Mesendoderm (in vitro differentiated cells): Measurements from ENCODE around the gene TRIP6.

Experiments used
- DNase-seq: peaks from one replicate; pipeline ENCODE4 v3.0.0; 2013
- H2AK5ac ChIP-seq: 2 replicates; pipeline ENCODE4 v1.6.1; 2013; ENCODE audit warnings: low read length, inconsistent platforms
- H2BK120ac ChIP-seq: 2 replicates; pipeline ENCODE4 v1.6.1; 2013; ENCODE audit warnings: low read depth, mild to moderate bottlenecking, low read length, moderate library complexity, mixed read lengths
- H2BK15ac ChIP-seq: replicated peaks from 2 replicates; pipeline ENCODE4 v1.6.1; 2013; ENCODE audit warnings: low read depth, mild to moderate bottlenecking, moderate library complexity
- H2BK5ac ChIP-seq: 2 replicates; pipeline ENCODE4 v1.6.1; 2013; ENCODE audit warnings: low read length, inconsistent platforms
- H3K18ac ChIP-seq: 2 replicates; pipeline ENCODE4 v1.6.1; 2013; ENCODE audit warnings: mild to moderate bottlenecking, low read length, mixed read lengths
- H3K23ac ChIP-seq: one replicate; pipeline ENCODE4 v1.6.1; 2013; ENCODE audit warnings: low read length
- H3K27ac ChIP-seq: 2 replicates; pipeline ENCODE4 v1.5.1; 2013; ENCODE audit warnings: low read depth, mild to moderate bottlenecking, inconsistent platforms, low read length, moderate library complexity
- H3K27me3 ChIP-seq: 2 replicates; pipeline ENCODE4 v1.6.1; 2013; ENCODE audit warnings: low read length, control low read depth, mild to moderate bottlenecking, inconsistent platforms; ENCODE audit not compliant: insufficient read depth, poor library complexity
- H3K36me3 ChIP-seq: 2 replicates; pipeline ENCODE4 v1.6.1; 2013; ENCODE audit warnings: low read length, inconsistent platforms; ENCODE audit not compliant: control insufficient read depth, insufficient read depth
- H3K4ac ChIP-seq: one replicate; pipeline ENCODE4 v1.6.1; 2013; ENCODE audit warnings: low read depth, mild to moderate bottlenecking, low read length, moderate library complexity
- H3K4me1 ChIP-seq: 2 replicates; pipeline ENCODE4 v1.6.1; 2013; ENCODE audit warnings: low read depth, low read length, inconsistent platforms; ENCODE audit not compliant: control insufficient read depth
- H3K4me2 ChIP-seq: 2 replicates; pipeline ENCODE4 v1.6.1; 2013; ENCODE audit warnings: low read length
- H3K4me3 ChIP-seq: 2 replicates; pipeline ENCODE4 v1.5.1; 2013; ENCODE audit warnings: mild to moderate bottlenecking, low read length
- H3K56ac ChIP-seq: one replicate; pipeline ENCODE4 v1.6.1; 2013; ENCODE audit warnings: low read length
- H3K79me1 ChIP-seq: 2 replicates; pipeline ENCODE4 v1.6.1; 2013; ENCODE audit warnings: low read length, inconsistent platforms
- H3K79me2 ChIP-seq: 2 replicates; pipeline ENCODE4 v1.6.1; 2013; ENCODE audit warnings: mild to moderate bottlenecking, low read length; ENCODE audit not compliant: control insufficient read depth, insufficient read depth
- H3K9ac ChIP-seq: 2 replicates; pipeline ENCODE4 v1.6.1; 2013; ENCODE audit warnings: low read length, inconsistent platforms
- H4K5ac ChIP-seq: one replicate; pipeline ENCODE4 v1.6.1; 2013; ENCODE audit warnings: low read length
- H4K8ac ChIP-seq: one replicate; pipeline ENCODE4 v1.6.1; 2013; ENCODE audit warnings: low read depth, mild to moderate bottlenecking, control low read depth, low read length, moderate library complexity
- WGBS: extraction: QIAGEN DNeasy Blood & Tissue Kit; methylation state at CpG from one replicate; pipeline ENCODE4 v1.1.7; 2013; ENCODE audit warnings: low lambda C conversion rate, missing lambda C conversion rate; ENCODE audit not compliant: insufficient coverage; ENCODE audit errors: extremely low coverage; 5-methylcytosine and 5-hydroxymethylcytosine counted together

TRIP6 gene

GRCh38 chr7:100895701-100895955 is 28.4 kb downstream of the TRIP6 start, which contains the start of gene ACHE:
ACHE (minus strand) TSS chr7:100895888; CDS start chr7:100894232, 1,656 bp downstream.
- H2BK5ac ChIP-seq = no peak within 1 kb of the TSS
- H3K9ac ChIP-seq = peak within 1 kb of the TSS; percentile 72
- no peak for DNase-seq
- H3K18ac ChIP-seq = peak within 1 kb of the TSS; percentile 77
- H3K79me1 ChIP-seq = no peaks in the 10 kb centered on the region
- H3K56ac ChIP-seq = peak within 1 kb of the TSS; percentile 84
- H3K4me2 ChIP-seq = peak within 1 kb of the TSS; percentile 73
- peak within 1 kb of the TSS; percentile 37 for H3K4me3 ChIP-seq
- no peak within 1 kb of the TSS for H2AK5ac ChIP-seq
- no peak within 1 kb of the TSS for H4K8ac ChIP-seq
- H3K23ac ChIP-seq = no peak within 1 kb of the TSS
- H2BK15ac ChIP-seq = no peak within 1 kb of the TSS
- H3K79me2 ChIP-seq = no peaks in the 10 kb centered on the region
- H4K5ac ChIP-seq = no peak within 1 kb of the TSS
- peak within 1 kb of the TSS; percentile 63 for H3K4ac ChIP-seq
- H3K36me3 ChIP-seq = no peaks in the 10 kb centered on the region
- no CpG with 5 or more reads among the region's 32 CpGs for WGBS
- no peak within 1 kb of the TSS for H3K27ac ChIP-seq
- no peak within 1 kb of the TSS for H2BK120ac ChIP-seq
- H3K4me1 ChIP-seq = no peaks in the 10 kb centered on the region
- no peaks in the 10 kb centered on the region for H3K27me3 ChIP-seq

DNA sequence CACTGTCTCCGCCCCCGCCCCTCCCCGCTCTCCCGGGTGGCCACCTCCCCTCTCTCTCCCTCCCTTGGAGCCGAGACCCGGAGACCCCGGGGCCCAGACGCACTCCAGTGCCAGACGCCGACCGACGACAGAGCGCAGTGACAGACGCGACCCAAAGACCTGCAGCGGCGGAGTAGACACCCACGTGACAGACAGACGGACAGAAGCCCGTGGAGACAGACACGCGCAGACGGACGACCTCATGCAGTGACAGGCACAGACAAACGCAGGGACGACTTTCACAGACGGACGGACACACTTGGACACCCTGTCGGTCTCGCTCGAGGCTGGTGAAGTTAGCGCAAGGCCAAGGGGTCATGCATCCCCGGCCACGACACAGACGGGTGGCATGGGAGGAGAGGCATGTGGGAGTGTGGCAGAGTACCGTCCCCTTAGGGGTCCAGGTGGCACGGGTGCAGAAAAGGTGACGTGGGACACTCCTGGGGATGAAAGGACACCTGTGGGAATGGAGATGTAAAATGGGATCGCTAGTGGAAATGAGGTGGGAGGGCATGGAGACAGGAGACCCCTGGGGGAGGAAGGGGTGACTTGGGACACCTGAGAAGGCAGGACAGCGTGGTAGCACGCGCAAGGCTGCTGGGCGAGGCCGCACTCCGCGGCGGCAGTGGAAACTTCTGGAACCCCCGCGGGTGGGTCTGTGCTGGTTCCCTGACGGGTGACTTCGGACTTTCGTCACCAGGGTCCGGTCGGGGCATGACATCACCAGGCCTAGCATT is 29.0 kb downstream of the TRIP6 start:
- no peaks in the 10 kb centered on the region for H3K27me3 ChIP-seq
- no peak overlapping the region for H3K18ac ChIP-seq
- no peak overlapping the region for H3K4ac ChIP-seq
- H3K79me2 ChIP-seq = no peaks in the 10 kb centered on the region
- H3K27ac ChIP-seq = no peak overlapping the region
- H2AK5ac ChIP-seq = no peak overlapping the region
- H2BK120ac ChIP-seq = no peak overlapping the region
- H3K56ac ChIP-seq = peak overlapping the region; percentile 69
- no peaks in the 10 kb centered on the region for H3K36me3 ChIP-seq
- H2BK5ac ChIP-seq = no peak overlapping the region
- no peak overlapping the region for H4K5ac ChIP-seq
- H2BK15ac ChIP-seq = no peak overlapping the region
- H4K8ac ChIP-seq = no peak overlapping the region
- peak overlapping the region; percentile 73 for H3K4me2 ChIP-seq
- no peaks in the 10 kb centered on the region for H3K4me1 ChIP-seq
- H3K23ac ChIP-seq = no peak overlapping the region
- DNase-seq = peak; percentile 88
- no CpG with 5 or more reads among the region's 54 CpGs for WGBS
- H3K9ac ChIP-seq = peak overlapping the region; percentile 38
- H3K4me3 ChIP-seq = peak overlapping the region; percentile 1
- H3K79me1 ChIP-seq = no peaks in the 10 kb centered on the region

DNA sequence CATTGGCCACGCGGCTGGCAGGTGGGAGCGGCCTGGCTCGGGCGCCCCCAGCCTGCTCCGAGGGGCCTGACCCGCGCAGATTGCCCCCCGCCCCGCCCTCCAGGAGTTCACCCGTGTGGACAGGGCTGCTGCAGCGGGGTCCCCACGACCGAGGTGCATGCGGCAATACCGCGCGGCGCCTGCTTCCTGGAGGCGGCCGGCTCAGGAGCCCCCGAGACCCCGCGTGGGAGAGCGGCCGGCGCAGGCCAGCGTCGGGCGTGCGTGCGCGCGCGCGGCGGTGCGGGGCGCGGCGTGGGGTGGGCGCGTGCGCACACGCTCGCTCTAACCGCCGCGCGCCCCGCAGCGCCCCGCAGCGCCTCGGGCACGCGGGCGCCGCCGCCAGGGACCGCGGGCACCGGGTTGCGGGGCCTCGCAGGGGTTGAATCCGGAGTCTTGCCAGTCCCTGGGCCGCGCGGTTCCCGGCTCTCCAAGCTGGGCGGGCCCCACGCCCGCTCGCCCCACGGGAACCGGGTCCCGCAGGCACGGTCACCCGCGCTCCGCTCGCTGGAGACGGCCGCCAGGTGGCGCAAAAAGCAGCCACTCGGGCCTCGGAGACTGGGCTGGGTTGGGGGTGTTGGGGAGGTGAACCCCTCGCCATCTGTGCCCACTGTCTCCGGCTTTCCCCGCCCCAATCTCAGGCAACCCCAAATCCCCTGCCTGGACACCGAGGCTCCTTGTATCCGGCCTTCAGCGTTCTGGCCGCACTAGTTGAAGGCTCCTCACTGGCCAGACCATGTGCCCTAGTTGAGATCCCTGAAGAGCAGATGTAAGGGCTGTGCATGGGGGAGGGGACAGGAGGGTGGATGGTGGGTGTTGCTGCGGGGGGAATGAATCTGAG is 29.8 kb downstream of the TRIP6 start:
- Histone ChIP-seq H3K23ac (no peak overlapping the region), H3K27ac (no peak overlapping the region), H3K4me2 (peak overlapping the region; percentile 73), H3K4me1 (no peaks in the 10 kb centered on the region), H2BK5ac (no peak overlapping the region), H2BK120ac (no peak overlapping the region), H3K4me3 (no peak overlapping the region), H3K4ac (peak overlapping the region; percentile 56), H4K5ac (no peak overlapping the region), H3K56ac (peak overlapping the region; percentile 80), H3K79me1 (no peaks in the 10 kb centered on the region), H3K36me3 (no peaks in the 10 kb centered on the region), H3K18ac (peak overlapping the region; percentile 77), H2AK5ac (peak overlapping the region; percentile 45), H3K27me3 (no peaks in the 10 kb centered on the region), H2BK15ac (no peak overlapping the region), H4K8ac (no peak overlapping the region), H3K9ac (peak overlapping the region; percentile 60), H3K79me2 (no peaks in the 10 kb centered on the region)
- WGBS = no CpG with 5 or more reads among the region's 95 CpGs
- DNase-seq = peak; percentile 49

DNA sequence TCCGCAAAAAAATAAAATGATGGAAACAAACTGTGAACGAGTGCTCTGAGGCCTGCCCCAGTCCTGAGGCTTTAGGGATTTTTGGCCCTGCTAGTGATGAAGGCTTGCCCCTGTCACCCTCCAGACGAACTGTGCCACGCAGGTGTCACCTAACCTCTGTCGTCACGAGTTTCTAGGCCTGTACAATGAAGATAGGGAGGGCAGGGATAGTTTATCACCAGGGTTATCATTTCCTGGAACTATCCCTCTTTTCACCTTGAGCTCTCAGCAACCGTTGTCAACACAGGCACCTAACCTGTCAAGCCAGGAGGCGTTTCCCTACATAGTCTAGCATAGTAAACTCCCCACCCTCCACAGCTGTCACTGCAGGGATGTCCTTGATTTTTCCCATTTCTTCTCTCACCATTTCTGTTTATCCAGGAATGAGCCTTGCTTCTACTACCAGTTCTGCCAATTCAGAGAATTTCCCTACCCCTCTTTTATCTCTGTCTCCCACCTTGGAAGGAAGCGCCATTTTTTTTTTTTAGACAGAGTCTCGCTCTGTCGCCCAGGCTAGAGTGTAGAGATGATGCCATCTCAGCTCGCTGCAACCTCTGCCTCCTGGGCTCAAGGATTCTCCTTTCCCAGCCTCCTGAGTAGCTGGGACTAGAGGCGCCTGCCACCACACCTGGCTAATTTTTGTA is 30.7 kb downstream of the TRIP6 start:
- H3K79me1 ChIP-seq = no peaks in the 10 kb centered on the region
- H3K27ac ChIP-seq = no peak overlapping the region
- no peak overlapping the region for H3K23ac ChIP-seq
- no CpG with 5 or more reads among the region's 13 CpGs for WGBS
- H3K4me3 ChIP-seq = no peak overlapping the region
- H4K8ac ChIP-seq = no peak overlapping the region
- H2BK5ac ChIP-seq = no peak overlapping the region
- no peaks in the 10 kb centered on the region for H3K79me2 ChIP-seq
- no peaks in the 10 kb centered on the region for H3K27me3 ChIP-seq
- no peaks in the 10 kb centered on the region for H3K36me3 ChIP-seq
- no peak for DNase-seq
- H2BK15ac ChIP-seq = no peak overlapping the region
- H3K56ac ChIP-seq = no peak overlapping the region
- H3K18ac ChIP-seq = no peak overlapping the region
- H3K4me2 ChIP-seq = no peak overlapping the region
- H3K9ac ChIP-seq = no peak overlapping the region
- no peak overlapping the region for H4K5ac ChIP-seq
- H3K4me1 ChIP-seq = no peaks in the 10 kb centered on the region
- H3K4ac ChIP-seq = peak overlapping the region; percentile 56
- no peak overlapping the region for H2BK120ac ChIP-seq
- H2AK5ac ChIP-seq = no peak overlapping the region

GRCh38 chr7:100899432-100899831 is 32.2 kb downstream of the TRIP6 start:
- no peak overlapping the region for H2AK5ac ChIP-seq
- no peak overlapping the region for H4K5ac ChIP-seq
- H3K27me3 ChIP-seq = no peaks in the 10 kb centered on the region
- H2BK15ac ChIP-seq = no peak overlapping the region
- H3K4me1 ChIP-seq = no peaks in the 10 kb centered on the region
- H3K4me3 ChIP-seq = no peak overlapping the region
- H3K18ac ChIP-seq = no peak overlapping the region
- WGBS = no CpG with 5 or more reads among the region's 5 CpGs
- no peak overlapping the region for H3K56ac ChIP-seq
- H3K79me1 ChIP-seq = no peaks in the 10 kb centered on the region
- no peak overlapping the region for H3K9ac ChIP-seq
- no peak overlapping the region for H3K4me2 ChIP-seq
- no peaks in the 10 kb centered on the region for H3K79me2 ChIP-seq
- no peak overlapping the region for H3K4ac ChIP-seq
- H3K36me3 ChIP-seq = no peaks in the 10 kb centered on the region
- no peak for DNase-seq
- H4K8ac ChIP-seq = no peak overlapping the region
- no peak overlapping the region for H3K23ac ChIP-seq
- H3K27ac ChIP-seq = no peak overlapping the region
- H2BK120ac ChIP-seq = no peak overlapping the region
- no peak overlapping the region for H2BK5ac ChIP-seq
